IMR-90 (cell line): ENCODE measurements around the gene LIPE. TPM values are rescaled to one million over a fixed set of nuclear protein-coding genes. Genes with fewer than 3 reads are reported as not detected.

Experiments
- ATAC-seq: fragments of 200-7000 bp; cut with Tn5 transposase; 2 replicates; pipeline ENCODE4 v1.9.1; 2020; ENCODE audit warnings: low read depth, mild to moderate bottlenecking, moderate library complexity
- BruUV-seq: library from RNA; stranded (reverse); fragments of 400-500 nt; replicated peaks from 2 replicates; lab custom pipeline; 2021; lab: Mats Ljungman, UMichigan
- CTCF ChIA-PET: fragments of 300-600 bp; formaldehyde crosslinking; extraction: SDS; loops from one replicate; lab custom pipeline; 2021; ENCODE audit warnings: antibody characterized with exemption; lab: Yijun Ruan, JAX
- POLR2A ChIA-PET: fragments of 300-600 bp; sonication (Branson Sonifier 250); formaldehyde crosslinking; loops from one replicate; lab custom pipeline; 2022; ENCODE audit warnings: antibody characterized with exemption; ENCODE audit not compliant: unreplicated experiment; lab: Charles Lee
- DNase-seq: peaks from one replicate; pipeline ENCODE4 v3.0.0; 2013
- H2AFZ ChIP-seq: replicated peaks from 2 replicates; pipeline ENCODE3; 2013; ENCODE audit warnings: low read length, mild to moderate bottlenecking; ENCODE audit not compliant: poor library complexity
- H2AK5ac ChIP-seq: 2 replicates; pipeline ENCODE4 v1.6.1; 2013; ENCODE audit warnings: low read depth, low read length, inconsistent platforms
- H2AK9ac ChIP-seq: replicated peaks from 2 replicates; pipeline ENCODE3; 2013; ENCODE audit warnings: mild to moderate bottlenecking, low read depth, low read length, moderate library complexity; ENCODE audit not compliant: poor library complexity
- H2BK120ac ChIP-seq: 2 replicates; pipeline ENCODE4 v1.6.1; 2013; ENCODE audit warnings: low read depth, low read length, inconsistent platforms
- H2BK15ac ChIP-seq: 3 replicates; pipeline ENCODE4 v1.6.1; 2013; ENCODE audit warnings: low read depth, low read length, inconsistent platforms
- H2BK20ac ChIP-seq: 2 replicates; pipeline ENCODE4 v1.6.1; 2013; ENCODE audit warnings: low read depth, mild to moderate bottlenecking, inconsistent platforms, low read length, moderate library complexity
- H2BK5ac ChIP-seq: 2 replicates; pipeline ENCODE4 v1.6.1; 2013; ENCODE audit warnings: mild to moderate bottlenecking, low read depth, low read length, inconsistent platforms; ENCODE audit not compliant: poor library complexity, severe bottlenecking
- H3K14ac ChIP-seq: replicated peaks from 2 replicates; pipeline ENCODE4 v1.6.1; 2013; ENCODE audit warnings: low read depth, low read length, inconsistent platforms
- H3K18ac ChIP-seq: 2 replicates; pipeline ENCODE4 v1.6.1; 2013; ENCODE audit warnings: low read depth, low read length, control low read depth
- H3K23ac ChIP-seq: 2 replicates; pipeline ENCODE4 v1.6.1; 2013; ENCODE audit warnings: low read depth, low read length, inconsistent platforms
- H3K27ac ChIP-seq: 2 replicates; pipeline ENCODE4 v1.5.1; 2013; ENCODE audit warnings: mild to moderate bottlenecking, control low read depth, low read length; ENCODE audit not compliant: insufficient read depth
- H3K27me3 ChIP-seq: 2 replicates; pipeline ENCODE4 v1.6.1; 2013; ENCODE audit warnings: low read length; ENCODE audit not compliant: control insufficient read depth, insufficient read depth
- H3K36me3 ChIP-seq: 2 replicates; pipeline ENCODE4 v1.6.1; 2013; ENCODE audit warnings: low read length, mixed read lengths; ENCODE audit not compliant: control insufficient read depth, insufficient read depth
- H3K4ac ChIP-seq: 2 replicates; pipeline ENCODE4 v1.6.1; 2013; ENCODE audit warnings: low read depth, low read length, inconsistent platforms
- H3K4me1 ChIP-seq: 2 replicates; pipeline ENCODE4 v1.6.1; 2013; ENCODE audit warnings: low read length, mixed read lengths; ENCODE audit not compliant: control insufficient read depth, insufficient read depth
- H3K4me2 ChIP-seq: 2 replicates; pipeline ENCODE4 v1.6.1; 2013; ENCODE audit warnings: low read depth, mild to moderate bottlenecking, control low read depth, low read length, moderate library complexity
- H3K4me3 ChIP-seq: 2 replicates; pipeline ENCODE4 v1.5.1; 2013; ENCODE audit warnings: low read depth, mild to moderate bottlenecking, control low read depth, low read length, moderate library complexity; ENCODE audit not compliant: insufficient read depth
- H3K56ac ChIP-seq: 2 replicates; pipeline ENCODE4 v1.6.1; 2013; ENCODE audit warnings: low read length, inconsistent platforms; ENCODE audit not compliant: insufficient read depth; ENCODE audit errors: extremely low read depth
- H3K79me1 ChIP-seq, 2 experiments: 2 replicates each; pipeline ENCODE4 v1.6.1; 2013; ENCODE audit warnings: low read length in 2 of 2, inconsistent platforms in 1 of 2, low read depth in 1 of 2
- H3K9ac ChIP-seq: 2 replicates; pipeline ENCODE4 v1.6.1; 2013; ENCODE audit warnings: low read depth, low read length, control low read depth
- H3K9me1 ChIP-seq: 2 replicates; pipeline ENCODE4 v1.6.1; 2013; ENCODE audit warnings: low read length, inconsistent platforms; ENCODE audit not compliant: insufficient read depth
- H3K9me3 ChIP-seq: 2 replicates; pipeline ENCODE4 v1.6.1; 2013; ENCODE audit warnings: low read length; ENCODE audit not compliant: control insufficient read depth, insufficient read depth
- H4K20me1 ChIP-seq: 2 replicates; pipeline ENCODE4 v1.6.1; 2013; ENCODE audit warnings: low read length, inconsistent platforms; ENCODE audit not compliant: insufficient read depth
- H4K5ac ChIP-seq: 2 replicates; pipeline ENCODE4 v1.6.1; 2013; ENCODE audit warnings: mild to moderate bottlenecking, low read depth, low read length, control low read depth
- H4K8ac ChIP-seq, 2 experiments: 2 replicates each; pipeline ENCODE4 v1.6.1; 2013; ENCODE audit warnings: low read depth in 2 of 2, low read length in 2 of 2, control low read depth in 1 of 2, inconsistent platforms in 1 of 2
- H4K91ac ChIP-seq: 2 replicates; pipeline ENCODE4 v1.6.1; 2013; ENCODE audit warnings: low read depth, low read length, inconsistent platforms; ENCODE audit not compliant: insufficient read depth
- BHLHE40 ChIP-seq: fragments of 150-350 bp; IDR thresholded peaks from 2 replicates; pipeline ENCODE4 v1.6.1; 2016; ENCODE audit warnings: mild to moderate bottlenecking, low read depth, low read length
- CEBPB ChIP-seq: IDR thresholded peaks from 2 replicates; pipeline ENCODE4 v1.6.1; 2012; ENCODE audit warnings: low read depth, low read length, improper control_type of control experiment
- CHD1 ChIP-seq: IDR thresholded peaks from 2 replicates; pipeline ENCODE4 v1.6.1; 2012; ENCODE audit warnings: low read depth, low read length, improper control_type of control experiment
- FOS ChIP-seq: fragments of 150-350 bp; IDR thresholded peaks from 2 replicates; pipeline ENCODE4 v1.6.1; 2016; ENCODE audit warnings: low read depth, low read length
- MAFK ChIP-seq: IDR thresholded peaks from 2 replicates; pipeline ENCODE4 v1.6.1; 2012; ENCODE audit warnings: low read depth, low read length, improper control_type of control experiment
- MAZ ChIP-seq: IDR thresholded peaks from 2 replicates; pipeline ENCODE4 v1.6.1; 2012; ENCODE audit warnings: low read depth, mild to moderate bottlenecking, low read length, improper control_type of control experiment, moderate library complexity, borderline replicate concordance
- MXI1 ChIP-seq: IDR thresholded peaks from 2 replicates; pipeline ENCODE4 v1.6.1; 2012; ENCODE audit warnings: low read depth, mild to moderate bottlenecking, low read length, moderate library complexity, borderline replicate concordance
- NFE2L2 ChIP-seq: fragments of 150-350 bp; IDR thresholded peaks from 2 replicates; pipeline ENCODE4 v1.6.1; 2016; ENCODE audit warnings: low read depth, mild to moderate bottlenecking, low read length
- POLR2A ChIP-seq: IDR thresholded peaks from 2 replicates; pipeline ENCODE4 v1.6.1; 2012; ENCODE audit warnings: mild to moderate bottlenecking, low read depth, low read length
- RAD21 ChIP-seq: IDR thresholded peaks from 2 replicates; pipeline ENCODE4 v1.6.1; 2012; ENCODE audit warnings: low read length, improper control_type of control experiment
- RCOR1 ChIP-seq: IDR thresholded peaks from 2 replicates; pipeline ENCODE4 v1.6.1; 2012; ENCODE audit warnings: mild to moderate bottlenecking, low read length, improper control_type of control experiment; ENCODE audit not compliant: insufficient replicate concordance
- RFX5 ChIP-seq: IDR thresholded peaks from 2 replicates; pipeline ENCODE4 v1.8.0; 2012; ENCODE audit warnings: low read depth, mild to moderate bottlenecking, low read length, moderate library complexity
- SMC3 ChIP-seq: fragments of 150-350 bp; IDR thresholded peaks from 2 replicates; pipeline ENCODE4 v1.6.1; 2016; ENCODE audit warnings: low read depth, mild to moderate bottlenecking, antibody characterized with exemption, low read length, moderate library complexity
- WGBS, 2 experiments: methylation state at CpG; one replicate each; pipeline versions ENCODE4 v1.1.5 to v1.1.7; 2013; ENCODE audit warnings: missing lambda C conversion rate in 2 of 2; ENCODE audit not compliant: insufficient read length in 1 of 2; ENCODE audit errors: extremely low coverage in 2 of 2; 5-methylcytosine and 5-hydroxymethylcytosine counted together
- dilution Hi-C: fragments of 300-500 bp; cut with HindIII; formaldehyde crosslinking; loops from one replicate; pipeline ENCODE4 v1.14.3; 2018; ENCODE audit warnings: low sequenced_read_pairs; ENCODE audit not compliant: unreplicated experiment
- in situ Hi-C: fragments of 300-500 bp; cut with MboI; formaldehyde crosslinking; loops from 3 replicates; pipeline ENCODE4 v1.14.3; 2019; ENCODE audit warnings: low sequenced_read_pairs, inconsistent platforms, mixed read lengths
- intact Hi-C: fragments of 100-400 bp; cut with micrococcal nuclease; formaldehyde crosslinking; loops from 2 replicates; pipeline ENCODE4 v1.10.0; 2022
- polyA plus RNA-seq, 3 experiments: library from polyadenylated mRNA; depleted of rRNA; stranded (reverse); fragments of >200 nt; gene quantifications; 2 replicates each; pipeline ENCODE4 v1.2.3, GENCODE V29; 2012; ENCODE audit warnings: low replicate concordance in 1 of 3
- total RNA-seq: library from RNA; depleted of rRNA; stranded (reverse); fragments of >200 nt; gene quantifications from 2 replicates; pipeline ENCODE4 v1.2.3, GENCODE V29; 2012
- TF ChIP-seq, protein P1 (sequence below): fragments of 150-350 bp; IDR thresholded peaks from 2 replicates; pipeline ENCODE4 v1.6.1; 2016; ENCODE audit warnings: low read depth, mild to moderate bottlenecking, low read length, moderate library complexity, borderline replicate concordance
- TF ChIP-seq, protein P2 (sequence below): conservative IDR thresholded peaks from 2 replicates; pipeline ENCODE4 v1.5.1; 2012; ENCODE audit warnings: mild to moderate bottlenecking, low read depth, low read length, improper control_type of control experiment
- TF ChIP-seq, protein P3 (sequence below): fragments of 150-350 bp; IDR thresholded peaks from 2 replicates; pipeline ENCODE4 v1.6.1; 2017; ENCODE audit warnings: mild to moderate bottlenecking, antibody characterized with exemption, low read length, low read depth

LIPE gene
- total and polyA plus RNA-seq, 2 of the 4 experiments (the other 2 are of a cell fraction) = 1.1 to 5.4 TPM

DNA sequence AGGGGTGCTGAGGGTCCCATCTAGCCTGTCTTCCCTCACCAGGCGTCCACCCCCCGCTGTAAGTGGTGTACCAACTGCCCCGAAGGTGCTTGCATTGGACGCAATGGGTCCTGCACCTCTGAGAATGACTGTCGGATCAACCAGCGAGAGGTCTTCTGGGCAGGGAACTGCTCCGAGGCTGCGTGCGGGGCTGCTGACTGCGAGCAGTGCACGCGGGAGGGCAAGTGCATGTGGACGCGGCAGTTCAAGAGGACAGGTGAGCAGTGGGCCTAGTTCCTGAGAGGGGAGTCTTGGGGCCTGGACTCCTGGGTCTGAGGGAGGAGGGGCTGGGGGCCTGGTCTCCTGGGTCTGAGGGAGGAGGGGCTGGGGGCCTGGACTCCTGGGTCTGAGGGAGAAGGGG lies 64.8 kb downstream of the LIPE start:
- H4K20me1 ChIP-seq = no peaks in the 10 kb centered on the region
- peaks cover 3% of the 10 kb centered on the region; the same call in 1 of the 2 replicates for H3K9me1 ChIP-seq
- no peak overlapping the region for H4K91ac ChIP-seq
- TF ChIP-seq BHLHE40 (no peak), MXI1 (no peak), RAD21 (no peak), NFE2L2 (no peak), CHD1 (no peak), RCOR1 (no peak), CEBPB (no peak), POLR2A (no peak), MAZ (no peak), RFX5 (no peak), FOS (no peak), SMC3 (no peak), MAFK (no peak)
- TF ChIP-seq, protein P1, sequence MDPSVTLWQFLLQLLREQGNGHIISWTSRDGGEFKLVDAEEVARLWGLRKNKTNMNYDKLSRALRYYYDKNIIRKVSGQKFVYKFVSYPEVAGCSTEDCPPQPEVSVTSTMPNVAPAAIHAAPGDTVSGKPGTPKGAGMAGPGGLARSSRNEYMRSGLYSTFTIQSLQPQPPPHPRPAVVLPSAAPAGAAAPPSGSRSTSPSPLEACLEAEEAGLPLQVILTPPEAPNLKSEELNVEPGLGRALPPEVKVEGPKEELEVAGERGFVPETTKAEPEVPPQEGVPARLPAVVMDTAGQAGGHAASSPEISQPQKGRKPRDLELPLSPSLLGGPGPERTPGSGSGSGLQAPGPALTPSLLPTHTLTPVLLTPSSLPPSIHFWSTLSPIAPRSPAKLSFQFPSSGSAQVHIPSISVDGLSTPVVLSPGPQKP = no peak
- TF ChIP-seq, protein P2, sequence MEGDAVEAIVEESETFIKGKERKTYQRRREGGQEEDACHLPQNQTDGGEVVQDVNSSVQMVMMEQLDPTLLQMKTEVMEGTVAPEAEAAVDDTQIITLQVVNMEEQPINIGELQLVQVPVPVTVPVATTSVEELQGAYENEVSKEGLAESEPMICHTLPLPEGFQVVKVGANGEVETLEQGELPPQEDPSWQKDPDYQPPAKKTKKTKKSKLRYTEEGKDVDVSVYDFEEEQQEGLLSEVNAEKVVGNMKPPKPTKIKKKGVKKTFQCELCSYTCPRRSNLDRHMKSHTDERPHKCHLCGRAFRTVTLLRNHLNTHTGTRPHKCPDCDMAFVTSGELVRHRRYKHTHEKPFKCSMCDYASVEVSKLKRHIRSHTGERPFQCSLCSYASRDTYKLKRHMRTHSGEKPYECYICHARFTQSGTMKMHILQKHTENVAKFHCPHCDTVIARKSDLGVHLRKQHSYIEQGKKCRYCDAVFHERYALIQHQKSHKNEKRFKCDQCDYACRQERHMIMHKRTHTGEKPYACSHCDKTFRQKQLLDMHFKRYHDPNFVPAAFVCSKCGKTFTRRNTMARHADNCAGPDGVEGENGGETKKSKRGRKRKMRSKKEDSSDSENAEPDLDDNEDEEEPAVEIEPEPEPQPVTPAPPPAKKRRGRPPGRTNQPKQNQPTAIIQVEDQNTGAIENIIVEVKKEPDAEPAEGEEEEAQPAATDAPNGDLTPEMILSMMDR = no peak
- TF ChIP-seq, protein P3, sequence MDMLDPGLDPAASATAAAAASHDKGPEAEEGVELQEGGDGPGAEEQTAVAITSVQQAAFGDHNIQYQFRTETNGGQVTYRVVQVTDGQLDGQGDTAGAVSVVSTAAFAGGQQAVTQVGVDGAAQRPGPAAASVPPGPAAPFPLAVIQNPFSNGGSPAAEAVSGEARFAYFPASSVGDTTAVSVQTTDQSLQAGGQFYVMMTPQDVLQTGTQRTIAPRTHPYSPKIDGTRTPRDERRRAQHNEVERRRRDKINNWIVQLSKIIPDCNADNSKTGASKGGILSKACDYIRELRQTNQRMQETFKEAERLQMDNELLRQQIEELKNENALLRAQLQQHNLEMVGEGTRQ = no peak
- no peaks in the 10 kb centered on the region for H3K27me3 ChIP-seq
- ChIA-PET CTCF (no interaction called here), POLR2A (no interaction called here)
- dilution Hi-C loops = no loop called here
- H3K36me3 ChIP-seq = peaks cover 27% of the 10 kb centered on the region
- no peaks in the 10 kb centered on the region for H3K79me1 ChIP-seq
- H2BK120ac ChIP-seq = no peak overlapping the region
- no peak overlapping the region for H3K18ac ChIP-seq
- no peak overlapping the region for H4K8ac ChIP-seq
- no peak overlapping the region for H4K5ac ChIP-seq
- H3K9ac ChIP-seq = no peak overlapping the region
- intact Hi-C loops = no loop called here
- H2BK20ac ChIP-seq = no peak overlapping the region
- no peak for ATAC-seq
- H2BK15ac ChIP-seq = no peak overlapping the region
- no peak overlapping the region for H2BK5ac ChIP-seq
- no peak overlapping the region for H3K14ac ChIP-seq
- no peak overlapping the region for H3K4me2 ChIP-seq
- no peak for DNase-seq
- peaks cover 2% of the 10 kb centered on the region; the same call in 1 of the 2 replicates for H3K9me3 ChIP-seq
- no peak overlapping the region for H2AFZ ChIP-seq
- no peak overlapping the region for H3K27ac ChIP-seq
- TSS peak; percentile 50 for BruUV-seq
- in situ Hi-C loops = no loop called here
- no peak overlapping the region for H3K56ac ChIP-seq
- WGBS, 2 experiments = 96% methylated on average over 14 of the region's 14 CpGs; no CpG with 5 or more reads in 1 of the 2 experiments
- H3K23ac ChIP-seq = no peak overlapping the region
- no peak overlapping the region for H3K4me3 ChIP-seq
- H3K4ac ChIP-seq = no peak overlapping the region
- no peak overlapping the region for H2AK9ac ChIP-seq
- no peaks in the 10 kb centered on the region; the same call in 1 of the 2 replicates for H3K4me1 ChIP-seq
- H2AK5ac ChIP-seq = no peak overlapping the region
